T-helper 17 cell (primary cell): ENCODE results near the gene PUM2. TPM values are rescaled to one million over a fixed set of nuclear protein-coding genes. Genes with fewer than 3 reads are reported as not detected.

Experiments used
- ATAC-seq: fragments of 150-1000 bp; cut with Tn5 transposase; 2 replicates; pipeline ENCODE4 v1.10.0; 2021; ENCODE audit warnings: mild to moderate bottlenecking, moderate library complexity
- DNase-seq, 3 donors: peaks; one replicate each; pipeline versions ENCODE4 v3.0.0 to v3.0.0-alpha.2; 2020 to 2021
- H3K9me3 ChIP-seq: one replicate; pipeline ENCODE4 v1.7.0; 2013; ENCODE audit warnings: low read length, mild to moderate bottlenecking; ENCODE audit not compliant: control insufficient read depth, poor library complexity, severe bottlenecking
- H3K27ac Mint-ChIP-seq: one replicate; pipeline ENCODE4 v1.8.0; 2022; ENCODE audit warnings: mild to moderate bottlenecking, moderate library complexity, mixed read lengths
- H3K27me3 Mint-ChIP-seq: one replicate; pipeline ENCODE4 v1.8.0; 2022; ENCODE audit warnings: mixed read lengths
- H3K36me3 Mint-ChIP-seq: one replicate; pipeline ENCODE4 v1.8.0; 2022; ENCODE audit warnings: low read depth, mixed read lengths
- H3K4me1 Mint-ChIP-seq: one replicate; pipeline ENCODE4 v1.8.0; 2022; ENCODE audit warnings: mild to moderate bottlenecking, mixed read lengths
- H3K4me3 Mint-ChIP-seq: one replicate; pipeline ENCODE4 v1.8.0; 2022; ENCODE audit warnings: mild to moderate bottlenecking, moderate library complexity, mixed read lengths
- total RNA-seq, 4 donors: library from RNA in 2 of 4; stranded (reverse) in 2 of 4; gene quantifications; one replicate each; pipeline ENCODE4 v1.2.3 and lab custom pipeline; 2022 to 2026

The PUM2 gene
- total RNA-seq, 2 donors from 2014 or later = 114 TPM

DNA sequence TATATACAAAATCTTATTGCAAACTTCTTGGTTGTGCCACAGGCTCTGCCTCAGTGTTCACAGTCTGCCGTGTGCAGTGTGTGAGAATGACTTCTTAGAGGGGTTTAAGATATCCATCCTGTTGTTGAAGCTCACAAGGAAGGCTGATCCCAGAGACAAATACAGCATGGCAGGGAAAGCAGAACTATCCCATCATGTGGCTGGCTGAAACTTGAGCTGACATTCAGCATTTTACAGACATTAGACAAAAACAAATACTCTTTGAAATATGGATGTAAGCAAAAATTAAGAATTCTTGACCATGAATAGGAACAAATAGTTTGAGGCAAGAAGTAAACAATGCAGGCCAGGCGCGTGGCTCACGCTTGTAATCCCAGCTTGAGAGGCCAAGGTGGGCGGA lies 12.9 kb upstream of the PUM2 start:
- Mint-ChIP-seq H3K27ac (no peak overlapping the region), H3K4me3 (no peak overlapping the region), H3K27me3 (no peaks in the 10 kb centered on the region), H3K4me1 (peaks cover 10% of the 10 kb centered on the region), H3K36me3 (peaks cover 3% of the 10 kb centered on the region)
- ATAC-seq (no peak), DNase-seq (no peak)
- no peaks in the 10 kb centered on the region for H3K9me3 ChIP-seq

DNA sequence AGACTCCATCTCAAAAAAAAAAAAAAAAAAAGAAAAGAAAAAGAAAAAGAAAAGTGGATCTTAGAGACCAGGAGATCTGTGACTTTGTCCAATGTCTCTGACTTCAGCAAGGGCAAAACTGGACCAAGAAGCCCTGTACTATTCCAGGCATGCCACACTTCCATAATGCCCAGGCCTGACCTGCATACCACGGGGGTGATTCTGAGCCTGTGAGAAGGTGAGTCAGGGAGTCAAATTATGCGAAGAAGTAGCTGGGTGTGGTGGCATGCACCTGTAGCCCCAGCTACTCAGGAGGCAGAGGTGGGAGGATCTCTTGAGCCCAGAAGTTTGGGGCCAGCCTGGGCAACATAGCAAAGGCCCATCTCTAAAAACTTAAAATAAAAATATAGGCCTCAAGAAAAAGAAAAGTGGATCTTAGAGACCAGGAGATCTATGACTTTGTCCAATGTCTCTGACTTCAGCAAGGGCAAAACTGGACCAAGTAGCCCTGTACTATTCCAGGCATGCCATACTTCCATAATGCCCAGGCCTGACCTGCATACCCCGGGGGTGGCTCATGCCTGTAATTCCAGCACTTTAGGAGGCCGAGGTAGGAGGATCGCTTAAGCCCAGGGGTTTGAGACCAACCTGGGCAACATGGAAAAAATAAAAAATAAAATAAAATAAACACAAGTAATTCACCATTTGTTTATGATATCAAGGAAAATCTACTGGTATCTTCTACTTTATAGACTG lies 12.2 kb upstream of the PUM2 start:
- ATAC-seq = no peak
- peaks cover 3% of the 10 kb centered on the region for H3K36me3 Mint-ChIP-seq
- H3K4me1 Mint-ChIP-seq = peaks cover 10% of the 10 kb centered on the region
- no peak overlapping the region for H3K4me3 Mint-ChIP-seq
- no peak for DNase-seq
- no peaks in the 10 kb centered on the region for H3K9me3 ChIP-seq
- H3K27ac Mint-ChIP-seq = no peak overlapping the region
- no peaks in the 10 kb centered on the region for H3K27me3 Mint-ChIP-seq

DNA sequence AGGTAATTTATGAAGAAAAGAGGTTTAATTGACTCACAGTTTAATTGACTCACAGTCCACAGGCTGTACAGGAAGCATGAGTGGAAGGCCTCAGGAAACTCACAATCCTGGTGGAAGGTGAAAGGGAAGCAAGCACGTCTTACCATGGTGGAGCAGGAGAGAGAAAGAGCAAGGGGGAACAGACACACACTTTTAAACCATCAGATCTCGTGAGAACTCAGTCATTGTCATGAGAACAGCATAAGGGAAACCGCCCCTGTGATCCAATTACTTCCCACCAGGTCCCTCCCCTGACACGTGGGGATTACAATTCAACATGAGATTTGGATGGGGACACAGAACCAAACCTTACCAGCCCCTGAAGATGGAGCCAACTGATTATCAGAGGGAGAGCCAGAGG lies 11.2 kb upstream of the PUM2 start:
- Mint-ChIP-seq H3K4me1 (peaks cover 10% of the 10 kb centered on the region), H3K27me3 (no peaks in the 10 kb centered on the region), H3K36me3 (peaks cover 3% of the 10 kb centered on the region), H3K4me3 (no peak overlapping the region), H3K27ac (no peak overlapping the region)
- no peak for ATAC-seq
- H3K9me3 ChIP-seq = no peaks in the 10 kb centered on the region
- no peak for DNase-seq

DNA sequence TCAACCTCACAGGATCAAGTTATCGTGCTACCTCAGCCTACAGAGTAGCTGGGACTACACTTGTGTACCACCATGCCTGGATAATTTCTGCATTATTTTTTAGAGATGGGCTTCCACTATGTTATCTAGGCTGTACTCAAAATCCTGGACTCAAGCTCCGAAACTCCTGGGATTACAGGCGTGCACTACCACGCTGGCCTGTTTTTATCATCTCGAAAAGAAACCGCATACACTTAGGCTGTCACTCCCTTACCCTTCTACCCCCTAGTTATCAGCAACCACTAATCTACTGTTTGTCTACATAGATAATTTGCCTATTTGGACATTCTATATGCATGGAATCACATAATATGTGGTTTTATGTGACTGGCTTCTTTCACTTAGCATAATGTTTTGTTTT lies 8.5 kb upstream of the PUM2 start:
- H3K9me3 ChIP-seq = no peaks in the 10 kb centered on the region
- H3K4me3 Mint-ChIP-seq = no peak overlapping the region
- no peaks in the 10 kb centered on the region for H3K36me3 Mint-ChIP-seq
- H3K4me1 Mint-ChIP-seq = peaks cover 3% of the 10 kb centered on the region
- H3K27ac Mint-ChIP-seq = no peak overlapping the region
- H3K27me3 Mint-ChIP-seq = no peaks in the 10 kb centered on the region
- ATAC-seq (no peak), DNase-seq (no peak)

DNA sequence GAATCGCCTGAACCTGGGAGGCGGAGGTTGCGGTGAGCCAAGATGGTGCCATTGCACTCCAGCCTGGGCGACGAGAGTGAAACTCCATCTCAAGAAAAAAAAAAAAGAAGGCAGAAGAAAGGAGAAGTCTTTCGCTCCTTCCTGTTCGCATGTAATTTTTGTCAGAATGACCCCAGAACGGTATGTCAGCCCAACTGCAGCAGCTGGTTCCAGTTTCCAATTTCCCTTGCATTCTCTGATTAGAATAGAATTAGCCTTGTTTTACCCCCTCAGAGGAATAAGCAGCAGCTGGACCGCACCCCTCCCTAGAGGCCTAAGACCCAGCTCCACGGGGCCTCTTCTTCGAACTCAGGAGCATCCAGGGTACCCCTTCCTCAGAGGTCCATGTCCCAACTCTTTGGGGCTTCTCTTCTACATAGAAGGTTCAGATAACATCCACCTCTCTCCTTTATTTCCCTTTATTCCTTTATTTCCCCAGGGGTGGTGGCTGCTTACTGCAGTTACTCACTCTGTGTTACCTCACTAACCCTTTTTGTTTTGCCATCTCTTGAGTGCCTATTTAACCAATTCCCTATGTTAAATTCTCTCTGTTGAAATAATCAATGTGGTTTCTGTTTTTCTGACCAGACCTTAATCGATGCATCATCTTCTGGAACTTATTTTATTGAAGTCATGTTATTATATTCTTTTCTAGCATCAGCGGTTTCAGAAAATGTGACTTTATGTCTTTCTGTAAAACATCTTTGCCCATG lies 7.2 kb upstream of the PUM2 start:
- Mint-ChIP-seq H3K27ac (no peak overlapping the region), H3K36me3 (no peaks in the 10 kb centered on the region), H3K27me3 (no peaks in the 10 kb centered on the region), H3K4me1 (peaks cover 6% of the 10 kb centered on the region), H3K4me3 (no peak overlapping the region)
- DNase-seq (no peak), ATAC-seq (no peak)
- no peaks in the 10 kb centered on the region for H3K9me3 ChIP-seq

DNA sequence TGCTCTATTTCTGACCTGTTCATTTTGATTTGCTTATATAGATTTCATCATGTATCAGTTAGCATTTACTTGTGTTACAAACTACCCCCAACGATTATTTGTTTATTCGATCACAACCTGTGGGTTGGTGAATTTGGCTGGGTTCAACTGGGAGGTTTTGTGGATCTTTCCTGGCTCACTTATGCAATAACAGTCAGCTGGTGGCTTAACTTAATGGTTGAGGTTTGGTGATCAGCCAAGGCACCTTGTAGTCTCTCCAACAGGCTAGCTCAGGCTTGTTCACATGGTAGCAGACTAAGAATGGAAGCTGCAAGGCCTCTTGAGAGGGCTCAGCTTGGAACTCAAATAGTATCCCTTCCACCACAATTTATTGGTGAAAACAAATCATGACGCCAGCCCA lies 5.4 kb upstream of the PUM2 start:
- Mint-ChIP-seq H3K27ac (peak overlapping the region; percentile 65), H3K4me1 (peaks cover 6% of the 10 kb centered on the region), H3K4me3 (no peak overlapping the region), H3K36me3 (no peaks in the 10 kb centered on the region), H3K27me3 (no peaks in the 10 kb centered on the region)
- no peaks in the 10 kb centered on the region for H3K9me3 ChIP-seq
- ATAC-seq (no peak), DNase-seq (no peak)

DNA sequence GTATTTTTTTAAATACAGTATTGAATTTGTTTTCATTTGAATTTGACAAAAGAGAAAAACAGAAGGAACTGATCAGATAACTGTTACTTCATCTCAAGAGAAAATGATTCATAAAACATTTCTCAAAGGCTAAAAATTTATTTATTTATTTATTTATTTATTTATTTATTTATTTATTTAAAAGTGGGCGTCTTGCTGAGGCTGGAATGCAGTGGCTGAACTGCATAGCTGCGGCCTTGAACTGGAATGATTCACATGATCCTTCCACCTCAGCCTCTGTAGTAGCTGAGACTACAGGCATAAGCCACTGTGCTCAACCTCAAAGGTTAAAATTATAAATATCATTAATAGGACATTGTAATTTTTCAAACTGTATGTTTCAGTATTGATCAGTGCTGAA lies 4.5 kb upstream of the PUM2 start:
- Mint-ChIP-seq H3K27me3 (no peaks in the 10 kb centered on the region), H3K4me1 (peaks cover 6% of the 10 kb centered on the region), H3K4me3 (no peak overlapping the region), H3K27ac (no peak overlapping the region), H3K36me3 (no peaks in the 10 kb centered on the region)
- no peaks in the 10 kb centered on the region for H3K9me3 ChIP-seq
- DNase-seq = no peak
- ATAC-seq = no peak

DNA sequence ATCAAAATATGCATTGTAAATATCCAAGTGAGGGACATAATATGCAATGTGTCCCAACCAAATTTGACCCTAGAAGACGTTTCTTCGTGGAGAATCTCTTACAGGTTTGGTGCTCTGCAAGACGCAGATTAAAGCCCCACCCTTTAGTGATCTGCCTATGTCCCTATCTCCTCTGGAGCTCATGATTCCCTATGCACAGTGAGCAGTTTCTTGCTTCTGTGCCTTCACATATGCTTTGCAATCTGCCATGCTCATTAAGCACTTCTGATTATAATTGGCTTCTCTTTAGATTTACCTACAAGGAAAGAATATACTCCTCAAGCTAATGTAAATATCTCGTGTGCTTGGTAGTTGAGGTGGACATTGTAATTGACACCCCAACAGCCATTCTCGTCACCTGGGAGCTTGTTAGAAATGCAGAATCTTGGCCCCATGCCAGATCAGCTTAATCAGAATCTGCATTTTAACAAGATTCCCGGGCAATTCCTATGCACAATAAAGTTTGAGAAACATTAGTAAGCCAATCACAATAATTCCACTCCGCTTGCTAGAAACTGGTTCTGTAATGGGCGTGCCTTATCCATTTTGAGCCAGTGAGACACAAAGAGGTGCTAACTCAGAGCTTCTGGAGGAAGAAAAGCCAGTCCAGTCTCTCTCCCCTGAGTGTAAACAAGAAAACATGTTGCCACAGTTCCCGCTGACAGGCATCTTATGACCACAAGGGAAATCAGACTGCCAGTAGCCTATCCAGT lies 2.8 kb upstream of the PUM2 start:
- H3K27ac Mint-ChIP-seq = no peak overlapping the region
- ATAC-seq (no peak), DNase-seq (no peak)
- no peaks in the 10 kb centered on the region for H3K9me3 ChIP-seq
- H3K4me3 Mint-ChIP-seq = no peak overlapping the region
- H3K27me3 Mint-ChIP-seq = no peaks in the 10 kb centered on the region
- H3K36me3 Mint-ChIP-seq = no peaks in the 10 kb centered on the region
- H3K4me1 Mint-ChIP-seq = peaks cover 19% of the 10 kb centered on the region

DNA sequence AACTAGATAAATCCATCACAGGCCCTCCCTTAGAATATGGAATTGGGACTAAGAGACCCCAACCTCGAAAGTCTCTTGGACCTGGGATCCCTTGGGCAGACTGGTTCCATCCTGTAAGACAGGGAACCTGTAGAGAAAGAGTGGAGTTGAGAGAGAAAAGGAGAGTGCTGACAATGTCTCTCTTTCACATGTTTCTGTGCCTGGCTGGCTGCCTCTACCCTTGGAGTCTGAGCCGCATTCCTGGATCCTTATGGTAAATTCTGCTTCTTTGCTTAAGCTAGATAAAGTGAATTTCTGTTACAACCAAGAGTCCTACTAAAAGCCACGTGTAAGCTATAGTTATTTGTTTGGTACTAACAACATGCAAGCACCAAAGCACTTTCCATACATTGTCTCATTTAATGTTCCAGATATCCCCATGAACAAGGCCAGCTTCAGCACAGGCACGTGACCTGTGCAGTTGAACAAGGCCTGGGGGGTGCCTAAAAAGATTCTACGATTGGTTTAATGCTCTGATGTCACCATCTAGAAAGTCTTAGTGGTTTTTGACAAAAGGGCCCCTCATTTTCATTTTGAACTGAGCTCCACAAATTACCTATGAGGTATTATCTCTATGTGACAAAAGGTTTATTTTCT lies 2.1 kb upstream of the PUM2 start:
- Mint-ChIP-seq H3K27ac (no peak overlapping the region), H3K27me3 (no peaks in the 10 kb centered on the region), H3K36me3 (no peaks in the 10 kb centered on the region), H3K4me1 (peaks cover 23% of the 10 kb centered on the region), H3K4me3 (no peak overlapping the region)
- no peaks in the 10 kb centered on the region for H3K9me3 ChIP-seq
- ATAC-seq (no peak), DNase-seq (no peak)

DNA sequence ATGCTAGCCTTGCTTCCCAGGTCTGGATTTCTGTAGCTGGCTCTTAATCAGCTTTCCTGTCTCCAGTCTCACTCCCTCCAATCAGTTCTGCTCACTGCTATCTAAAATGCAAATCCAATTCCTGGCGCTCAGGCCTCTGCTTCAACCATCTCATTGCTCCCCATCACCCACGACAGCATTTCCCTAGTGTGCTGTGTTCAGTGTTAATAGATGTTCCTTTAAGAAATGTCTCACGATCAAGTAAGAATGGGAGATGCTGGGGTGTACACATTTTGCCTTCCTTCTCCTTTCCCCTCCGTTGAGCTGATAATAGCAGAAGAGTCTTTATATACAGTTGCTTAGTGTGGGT lies 1.6 kb upstream of the PUM2 start:
- H3K36me3 Mint-ChIP-seq = no peaks in the 10 kb centered on the region
- no peak for DNase-seq
- H3K4me3 Mint-ChIP-seq = no peak overlapping the region
- H3K4me1 Mint-ChIP-seq = peaks cover 24% of the 10 kb centered on the region
- no peaks in the 10 kb centered on the region for H3K27me3 Mint-ChIP-seq
- no peaks in the 10 kb centered on the region for H3K9me3 ChIP-seq
- H3K27ac Mint-ChIP-seq = no peak overlapping the region
- ATAC-seq = no peak

DNA sequence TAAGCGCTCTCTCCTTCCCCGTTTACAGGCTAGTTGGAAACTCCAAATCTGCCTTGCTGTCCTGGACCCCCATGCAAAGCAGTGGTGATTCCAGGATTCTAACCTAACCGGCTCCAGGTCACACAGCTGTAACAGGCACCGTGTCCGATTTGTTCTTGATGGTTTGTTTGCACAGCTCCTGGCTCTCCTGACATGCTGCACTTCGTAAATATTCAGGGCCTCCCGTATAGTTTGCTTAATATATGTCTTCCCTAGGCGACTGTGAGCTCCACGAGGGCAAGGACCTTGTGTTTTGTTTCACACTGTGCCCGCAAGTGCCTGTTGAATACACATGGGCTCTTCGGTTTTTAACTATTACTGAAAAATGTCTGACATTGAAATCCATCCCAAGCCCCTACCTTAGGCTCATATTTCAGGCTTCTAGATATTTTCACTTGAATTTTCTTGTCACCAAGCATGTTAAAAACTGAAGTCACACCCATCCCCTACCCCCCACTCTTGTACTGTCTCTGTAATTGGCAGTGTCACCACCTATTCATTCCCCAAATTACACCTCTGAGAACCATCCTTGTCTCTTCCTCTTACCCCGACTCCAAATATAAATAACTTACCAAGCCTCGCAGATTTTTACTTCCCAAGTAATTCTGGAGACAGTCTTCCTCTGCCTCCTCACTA lies 1.0 kb upstream of the PUM2 start:
- H3K27me3 Mint-ChIP-seq = no peaks in the 10 kb centered on the region
- H3K9me3 ChIP-seq = no peaks in the 10 kb centered on the region
- no peak overlapping the region for H3K4me3 Mint-ChIP-seq
- ATAC-seq (no peak), DNase-seq (no peak)
- H3K27ac Mint-ChIP-seq = no peak overlapping the region
- peaks cover 28% of the 10 kb centered on the region for H3K4me1 Mint-ChIP-seq
- peaks cover 2% of the 10 kb centered on the region for H3K36me3 Mint-ChIP-seq

DNA sequence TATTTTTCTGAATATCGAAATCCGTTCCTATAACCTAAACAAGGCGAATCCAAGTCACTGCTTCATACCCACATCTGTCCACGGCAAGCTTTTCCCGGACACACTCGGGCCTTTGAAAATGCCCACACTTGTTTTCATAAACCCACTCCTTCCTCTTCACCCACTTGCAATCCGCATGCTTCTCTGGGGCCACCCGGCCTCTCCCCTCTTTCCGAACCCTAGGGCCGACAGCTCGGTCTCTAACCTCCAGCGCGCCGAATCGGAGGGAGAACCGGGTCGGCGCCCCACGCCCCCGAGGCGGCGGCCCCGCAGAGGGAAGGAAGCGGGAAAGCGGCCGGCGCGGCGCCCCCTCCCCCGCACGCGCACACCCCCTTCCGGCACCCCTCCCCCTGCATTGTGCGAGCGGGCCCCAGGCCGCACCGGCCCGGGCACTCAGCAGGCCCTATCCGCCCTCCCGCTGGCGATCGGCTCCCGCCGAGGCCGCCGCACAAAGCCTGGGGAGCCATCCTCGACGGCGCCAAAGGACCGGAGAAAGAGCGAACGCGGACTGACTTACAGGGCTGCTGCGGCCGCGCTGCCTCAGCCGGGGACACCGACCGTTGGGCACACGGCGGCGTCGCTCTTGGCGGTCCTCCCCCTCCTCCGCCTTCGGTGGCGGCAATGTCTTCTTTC lies 467 bp downstream of the PUM2 start:
- H3K36me3 Mint-ChIP-seq = peaks cover 2% of the 10 kb centered on the region
- ATAC-seq = peak; percentile 22
- peak overlapping the region; percentile 86 for H3K27ac Mint-ChIP-seq
- H3K27me3 Mint-ChIP-seq = no peaks in the 10 kb centered on the region
- no peaks in the 10 kb centered on the region for H3K9me3 ChIP-seq
- DNase-seq = peak; percentile 34 to 58 (median 55)
- H3K4me3 Mint-ChIP-seq = no peak overlapping the region
- H3K4me1 Mint-ChIP-seq = peaks cover 33% of the 10 kb centered on the region
